GM23248 (cell line): ENCODE data around the gene NAPEPLD. TPM values are rescaled to one million over a fixed set of nuclear protein-coding genes. Genes with fewer than 3 reads are reported as not detected.

Experiments
- DNase-seq: peaks from one replicate; pipeline ENCODE4 v3.0.0-alpha.2; 2015
- H2AFZ ChIP-seq: fragments of 200-600 bp; sonication (generic); 2 replicates; pipeline ENCODE4 v1.6.1; 2016; ENCODE audit warnings: antibody characterized with exemption
- H3F3A ChIP-seq: fragments of 200-600 bp; sonication (generic); 2 replicates; pipeline ENCODE4 v1.6.1; 2016; ENCODE audit warnings: mild to moderate bottlenecking, antibody characterized with exemption, mixed run types; ENCODE audit not compliant: insufficient read depth
- H3K27ac ChIP-seq: fragments of 200-600 bp; sonication (generic); 2 replicates; pipeline ENCODE4 v1.5.1; 2016; ENCODE audit warnings: mild to moderate bottlenecking
- H3K27me3 ChIP-seq: fragments of 200-600 bp; sonication (generic); replicated peaks from 2 replicates; pipeline ENCODE4 v1.6.1; 2016; ENCODE audit warnings: mild to moderate bottlenecking; ENCODE audit not compliant: insufficient read depth
- H3K36me3 ChIP-seq: fragments of 200-600 bp; sonication (generic); 2 replicates; pipeline ENCODE4 v1.6.1; 2016; ENCODE audit warnings: low read depth, mild to moderate bottlenecking
- H3K4me1 ChIP-seq: fragments of 200-600 bp; sonication (generic); 2 replicates; pipeline ENCODE4 v1.6.1; 2016; ENCODE audit warnings: mild to moderate bottlenecking; ENCODE audit not compliant: insufficient read depth
- H3K4me2 ChIP-seq: fragments of 200-600 bp; sonication (generic); one replicate; pipeline ENCODE4 v1.6.1; 2016; ENCODE audit warnings: mild to moderate bottlenecking; ENCODE audit not compliant: unreplicated experiment
- H3K4me3 ChIP-seq: fragments of 200-600 bp; sonication (generic); 2 replicates; pipeline ENCODE4 v1.5.1; 2016; ENCODE audit warnings: mild to moderate bottlenecking
- H3K79me2 ChIP-seq: fragments of 200-600 bp; sonication (generic); 2 replicates; pipeline ENCODE4 v1.6.1; 2016; ENCODE audit warnings: mild to moderate bottlenecking; ENCODE audit not compliant: insufficient read depth
- H3K9ac ChIP-seq: fragments of 200-600 bp; sonication (generic); 2 replicates; pipeline ENCODE4 v1.6.1; 2016; ENCODE audit warnings: mild to moderate bottlenecking
- H3K9me2 ChIP-seq: fragments of 200-600 bp; sonication (generic); 2 replicates; pipeline ENCODE4 v1.6.1; 2016; ENCODE audit warnings: mixed run types, mild to moderate bottlenecking, moderate library complexity; ENCODE audit not compliant: insufficient read depth
- H3K9me3 ChIP-seq: fragments of 200-600 bp; sonication (generic); one replicate; pipeline ENCODE4 v1.6.1; 2017; ENCODE audit warnings: low read depth
- H4K20me1 ChIP-seq: fragments of 200-600 bp; sonication (generic); 2 replicates; pipeline ENCODE4 v1.6.0; 2016; ENCODE audit not compliant: insufficient read depth
- EZH2 ChIP-seq: fragments of 200-600 bp; sonication (generic); IDR thresholded peaks from 2 replicates; pipeline ENCODE4 v1.6.1; 2018; ENCODE audit warnings: antibody characterized with exemption, mild to moderate bottlenecking; ENCODE audit not compliant: insufficient read depth, poor library complexity, severe bottlenecking
- EZH2phosphoT487 ChIP-seq: fragments of 200-600 bp; sonication (generic); IDR thresholded peaks from 2 replicates; pipeline ENCODE4 v1.6.1; 2018; ENCODE audit warnings: antibody characterized with exemption, moderate library complexity, mild to moderate bottlenecking, low read depth; ENCODE audit not compliant: insufficient read depth
- WGBS, 2 experiments: methylation state at CpG; one replicate each; pipeline ENCODE4 v1.1.6; 2015 to 2017; ENCODE audit warnings: low lambda C conversion rate in 2 of 2, low coverage in 1 of 2; ENCODE audit errors: missing lambda C conversion rate in 2 of 2; 5-methylcytosine and 5-hydroxymethylcytosine counted together
- in situ Hi-C: fragments of 300-500 bp; cut with MboI; formaldehyde crosslinking; loops from 2 replicates; pipeline ENCODE4 v1.15.0; 2020
- polyA plus RNA-seq: library from polyadenylated mRNA; unstranded; fragments of >200 nt; fragmentation: Nextera tagmentation; extraction: Ambion mirVana; gene quantifications from 2 replicates; pipeline ENCODE4 v1.2.1, GENCODE V29; 2016
- total RNA-seq: library from RNA; depleted of rRNA; stranded (reverse); fragments of >200 nt; shearing (Covaris generic); gene quantifications from 2 replicates; pipeline ENCODE4 v1.2.3, GENCODE V29; 2014

NAPEPLD gene
- total and polyA plus RNA-seq, 2 experiments from 2014 or later = 4.4 to 10.8 TPM

- Histone ChIP-seq H3F3A (peaks cover 14% of the 10 kb centered on the region), H4K20me1 (no peaks in the 10 kb centered on the region), H3K79me2 (no peaks in the 10 kb centered on the region), H3K9me3 (no peaks in the 10 kb centered on the region), H3K4me2 (no peak overlapping the region), H3K27ac (no peak overlapping the region), H3K9ac (no peak overlapping the region), H3K9me2 (no peaks in the 10 kb centered on the region), H2AFZ (no peak overlapping the region), H3K36me3 (0 out of 2 replicates have a peak, but pooled peaks cover 5% of the 10 kb centered on the region), H3K27me3 (no peaks in the 10 kb centered on the region), H3K4me3 (no peak overlapping the region), H3K4me1 (peaks cover 15% of the 10 kb centered on the region)
- WGBS, 2 experiments = 94 to 96% methylated on average over 2 of the region's 2 CpGs
- no peak for DNase-seq
- in situ Hi-C loops = no loop called here
- TF ChIP-seq EZH2phosphoT487 (no peak), EZH2 (no peak)
These were observed 31.4 kb downstream of the NAPEPLD start for GRCh38 chr7:103117465-103117864.

GRCh38 chr7:103116991-103117390 is 31.9 kb downstream of the NAPEPLD start:
- Histone ChIP-seq H3K27me3 (no peaks in the 10 kb centered on the region), H3K9me2 (no peaks in the 10 kb centered on the region), H3K9me3 (no peaks in the 10 kb centered on the region), H2AFZ (no peak overlapping the region), H3F3A (peaks cover 14% of the 10 kb centered on the region), H3K9ac (no peak overlapping the region), H3K4me2 (no peak overlapping the region), H3K36me3 (0 out of 2 replicates have a peak, but pooled peaks cover 5% of the 10 kb centered on the region), H3K4me3 (no peak overlapping the region), H3K4me1 (peaks cover 15% of the 10 kb centered on the region), H3K27ac (no peak overlapping the region), H4K20me1 (no peaks in the 10 kb centered on the region), H3K79me2 (no peaks in the 10 kb centered on the region)
- in situ Hi-C loops = no loop called here
- TF ChIP-seq EZH2 = no peak
- TF ChIP-seq EZH2phosphoT487 = no peak
- DNase-seq = no peak

GRCh38 chr7:103116511-103116910 is 32.4 kb downstream of the NAPEPLD start:
- H4K20me1 ChIP-seq = no peaks in the 10 kb centered on the region
- H3K27ac ChIP-seq = no peak overlapping the region
- no peaks in the 10 kb centered on the region for H3K27me3 ChIP-seq
- peaks cover 14% of the 10 kb centered on the region for H3F3A ChIP-seq
- no peak overlapping the region for H3K9ac ChIP-seq
- no peak for DNase-seq
- H3K4me1 ChIP-seq = peaks cover 15% of the 10 kb centered on the region
- WGBS, 2 experiments = 95 to 100% methylated on average over 1 of the region's 1 CpG
- H2AFZ ChIP-seq = no peak overlapping the region
- H3K4me2 ChIP-seq = no peak overlapping the region
- TF ChIP-seq EZH2 = no peak
- TF ChIP-seq EZH2phosphoT487 = no peak
- H3K36me3 ChIP-seq = 0 out of 2 replicates have a peak, but pooled peaks cover 5% of the 10 kb centered on the region
- no peak overlapping the region for H3K4me3 ChIP-seq
- H3K9me3 ChIP-seq = no peaks in the 10 kb centered on the region
- no peaks in the 10 kb centered on the region for H3K79me2 ChIP-seq
- no peaks in the 10 kb centered on the region for H3K9me2 ChIP-seq
- in situ Hi-C loops = no loop called here

- Histone ChIP-seq H3K27me3 (no peaks in the 10 kb centered on the region), H3K9me3 (no peaks in the 10 kb centered on the region), H2AFZ (no peak overlapping the region), H4K20me1 (no peaks in the 10 kb centered on the region), H3K79me2 (no peaks in the 10 kb centered on the region), H3K27ac (no peak overlapping the region), H3K9ac (no peak overlapping the region), H3K9me2 (no peaks in the 10 kb centered on the region), H3K4me2 (no peak overlapping the region), H3K4me3 (no peak overlapping the region), H3K36me3 (no peaks in the 10 kb centered on the region), H3F3A (peaks cover 14% of the 10 kb centered on the region), H3K4me1 (peaks cover 15% of the 10 kb centered on the region)
- in situ Hi-C loops = no loop called here
- DNase-seq = no peak
- 93 to 100% methylated on average over 4 of the region's 4 CpGs for WGBS, 2 experiments
- TF ChIP-seq EZH2 = no peak
- TF ChIP-seq EZH2phosphoT487 = no peak
These were observed 33.1 kb downstream of the NAPEPLD start for GRCh38 chr7:103115771-103116170.

- H3K4me2 ChIP-seq = no peak overlapping the region
These were observed 34.3 kb downstream of the NAPEPLD start for GRCh38 chr7:103114576-103115008.

More at GRCh38 chr7:103114576-103115008, 34.3 kb downstream of the NAPEPLD start:
- Histone ChIP-seq H3K4me3 (no peak overlapping the region), H3K27ac (no peak overlapping the region), H2AFZ (no peak overlapping the region), H3F3A (peaks cover 14% of the 10 kb centered on the region), H4K20me1 (no peaks in the 10 kb centered on the region), H3K36me3 (no peaks in the 10 kb centered on the region), H3K27me3 (no peaks in the 10 kb centered on the region), H3K9me3 (no peaks in the 10 kb centered on the region), H3K4me1 (peaks cover 15% of the 10 kb centered on the region), H3K9me2 (no peaks in the 10 kb centered on the region), H3K79me2 (no peaks in the 10 kb centered on the region), H3K9ac (no peak overlapping the region)
- in situ Hi-C loops = no loop called here
- TF ChIP-seq EZH2 = no peak
- no peak for TF ChIP-seq EZH2phosphoT487
- DNase-seq = no peak
- WGBS, 2 experiments = 69 to 94% methylated on average over 1 of the region's 1 CpG
